A673 (cell line): ENCODE measurements around the gene KRTAP4-16. TPM values are rescaled to one million over a fixed set of nuclear protein-coding genes. Genes with fewer than 3 reads are reported as not detected.

Experiments used
- BruUV-seq: library from RNA; stranded (reverse); fragments of 400-500 nt; replicated peaks from 2 replicates; lab custom pipeline; 2021; lab: Mats Ljungman, UMichigan
- CTCF ChIA-PET: fragments of 300-600 bp; sonication (Branson Sonifier 250); formaldehyde crosslinking; loops from one replicate; lab custom pipeline; 2022; ENCODE audit warnings: antibody characterized with exemption; lab: Charles Lee
- POLR2A ChIA-PET: fragments of 300-600 bp; sonication (Branson Sonifier 250); formaldehyde crosslinking; loops from one replicate; lab custom pipeline; 2022; ENCODE audit warnings: antibody characterized with exemption; ENCODE audit not compliant: low non-redundant PET; lab: Charles Lee
- DNase-seq: peaks from one replicate; pipeline ENCODE4 v3.0.0-alpha.2; 2015; ENCODE audit warnings: low spot score
- H3K27ac ChIP-seq: fragments of 200-600 bp; sonication (generic); 2 replicates; pipeline ENCODE4 v1.5.1; 2016; ENCODE audit warnings: mixed run types, low read depth, mild to moderate bottlenecking, mixed read lengths, antibody characterized with exemption, low read length; ENCODE audit not compliant: poor library complexity, severe bottlenecking
- H3K27me3 ChIP-seq: fragments of 200-600 bp; sonication (generic); replicated peaks from 2 replicates; pipeline ENCODE4 v1.6.1; 2017; ENCODE audit warnings: mixed run types, low read depth, mild to moderate bottlenecking, mixed read lengths, antibody characterized with exemption, low read length; ENCODE audit not compliant: insufficient read depth, poor library complexity
- H3K36me3 ChIP-seq: fragments of 200-600 bp; sonication (generic); 2 replicates; pipeline ENCODE4 v1.6.1; 2016; ENCODE audit warnings: mixed run types, mild to moderate bottlenecking, mixed read lengths, antibody characterized with exemption, low read length; ENCODE audit not compliant: insufficient read depth, poor library complexity, severe bottlenecking
- H3K4me1 ChIP-seq: fragments of 200-600 bp; sonication (generic); 2 replicates; pipeline ENCODE4 v1.6.1; 2017; ENCODE audit warnings: mixed run types, mild to moderate bottlenecking, mixed read lengths, antibody characterized with exemption, low read length; ENCODE audit not compliant: insufficient read depth, poor library complexity, severe bottlenecking
- H3K4me3 ChIP-seq: fragments of 200-600 bp; sonication (generic); 2 replicates; pipeline ENCODE4 v1.5.1; 2016; ENCODE audit warnings: low read depth, mixed run types, mild to moderate bottlenecking, mixed read lengths, low read length; ENCODE audit not compliant: poor library complexity, severe bottlenecking
- H3K9me3 ChIP-seq: fragments of 200-600 bp; sonication (generic); 2 replicates; pipeline ENCODE4 v1.6.1; 2016; ENCODE audit warnings: mixed run types, low read depth, mild to moderate bottlenecking, mixed read lengths, antibody characterized with exemption, low read length; ENCODE audit not compliant: poor library complexity, severe bottlenecking
- EZH2 ChIP-seq: fragments of 200-600 bp; sonication (generic); IDR thresholded peaks from 2 replicates; pipeline ENCODE4 v1.6.1; 2017; ENCODE audit warnings: borderline replicate concordance, low read depth, mild to moderate bottlenecking, mixed read lengths, antibody characterized with exemption, low read length; ENCODE audit not compliant: poor library complexity, severe bottlenecking
- intact Hi-C: fragments of 100-400 bp; cut with micrococcal nuclease; formaldehyde crosslinking; loops from one replicate; pipeline ENCODE4 v1.10.0; 2022; ENCODE audit not compliant: unreplicated experiment
- total RNA-seq: library from RNA; stranded (reverse); gene quantifications from 2 replicates; pipeline ENCODE4 v1.2.3, GENCODE V29; 2021
- TF ChIP-seq, protein P1 (sequence below): fragments of 300-800, 200-600 bp; sonication (generic); conservative IDR thresholded peaks from 2 replicates; pipeline ENCODE4 v1.5.1; 2017; ENCODE audit warnings: low read depth, mild to moderate bottlenecking, antibody characterized with exemption, low read length, moderate library complexity, mixed read lengths

The KRTAP4-16 gene
- total RNA-seq, 1 experiment from 2014 or later: not detected

DNA sequence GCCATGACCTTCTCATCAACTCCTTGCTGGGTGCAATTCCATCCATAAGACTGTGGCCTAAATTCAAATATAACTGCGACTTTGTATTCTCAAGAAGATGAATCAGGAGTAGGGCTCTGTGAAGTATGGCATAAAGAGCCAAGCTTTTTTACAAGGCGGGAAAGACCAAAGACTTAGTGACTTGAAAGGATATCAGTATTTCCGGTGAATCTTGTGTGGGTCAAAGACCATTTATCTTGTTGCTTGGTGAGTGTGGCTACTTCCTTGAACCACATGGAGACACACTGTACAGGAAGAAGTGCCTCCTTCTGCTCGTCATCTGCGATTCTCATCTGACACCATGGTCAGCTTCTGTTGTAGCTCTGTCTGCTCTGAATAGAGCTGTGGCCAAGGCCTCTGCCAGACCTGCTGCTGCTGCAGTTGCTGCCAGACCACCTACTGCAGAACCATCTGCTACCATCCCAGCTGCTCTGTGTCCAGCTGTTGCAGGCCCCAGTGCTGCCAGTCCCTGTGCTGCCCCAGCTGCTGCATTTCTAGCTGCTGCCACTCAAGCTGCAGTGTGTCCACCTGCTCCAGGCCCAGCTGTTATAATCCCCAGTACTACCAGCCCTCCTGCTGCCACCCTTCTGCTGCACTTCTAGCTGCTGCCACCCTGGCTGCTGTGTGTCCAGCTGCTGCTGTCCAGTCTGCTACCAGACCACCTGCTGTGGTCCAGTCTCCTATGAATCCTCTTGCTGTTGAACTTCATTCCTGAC is 30.2 kb downstream of the KRTAP4-16 start:
- H3K27me3 ChIP-seq: no peaks in the 10 kb centered on the region
- intact Hi-C loops: no loop called here
- DNase-seq: no peak
- BruUV-seq: no TSS peak
- no peak overlapping the region for H3K27ac ChIP-seq
- no peaks in the 10 kb centered on the region for H3K36me3 ChIP-seq
- no peaks in the 10 kb centered on the region for H3K4me1 ChIP-seq
- POLR2A ChIA-PET: no interaction called here
- TF ChIP-seq EZH2: no peak
- TF ChIP-seq, protein P1, sequence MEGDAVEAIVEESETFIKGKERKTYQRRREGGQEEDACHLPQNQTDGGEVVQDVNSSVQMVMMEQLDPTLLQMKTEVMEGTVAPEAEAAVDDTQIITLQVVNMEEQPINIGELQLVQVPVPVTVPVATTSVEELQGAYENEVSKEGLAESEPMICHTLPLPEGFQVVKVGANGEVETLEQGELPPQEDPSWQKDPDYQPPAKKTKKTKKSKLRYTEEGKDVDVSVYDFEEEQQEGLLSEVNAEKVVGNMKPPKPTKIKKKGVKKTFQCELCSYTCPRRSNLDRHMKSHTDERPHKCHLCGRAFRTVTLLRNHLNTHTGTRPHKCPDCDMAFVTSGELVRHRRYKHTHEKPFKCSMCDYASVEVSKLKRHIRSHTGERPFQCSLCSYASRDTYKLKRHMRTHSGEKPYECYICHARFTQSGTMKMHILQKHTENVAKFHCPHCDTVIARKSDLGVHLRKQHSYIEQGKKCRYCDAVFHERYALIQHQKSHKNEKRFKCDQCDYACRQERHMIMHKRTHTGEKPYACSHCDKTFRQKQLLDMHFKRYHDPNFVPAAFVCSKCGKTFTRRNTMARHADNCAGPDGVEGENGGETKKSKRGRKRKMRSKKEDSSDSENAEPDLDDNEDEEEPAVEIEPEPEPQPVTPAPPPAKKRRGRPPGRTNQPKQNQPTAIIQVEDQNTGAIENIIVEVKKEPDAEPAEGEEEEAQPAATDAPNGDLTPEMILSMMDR: no peak
- no peak overlapping the region for H3K4me3 ChIP-seq
- no peaks in the 10 kb centered on the region for H3K9me3 ChIP-seq
- CTCF ChIA-PET: no interaction called here

DNA sequence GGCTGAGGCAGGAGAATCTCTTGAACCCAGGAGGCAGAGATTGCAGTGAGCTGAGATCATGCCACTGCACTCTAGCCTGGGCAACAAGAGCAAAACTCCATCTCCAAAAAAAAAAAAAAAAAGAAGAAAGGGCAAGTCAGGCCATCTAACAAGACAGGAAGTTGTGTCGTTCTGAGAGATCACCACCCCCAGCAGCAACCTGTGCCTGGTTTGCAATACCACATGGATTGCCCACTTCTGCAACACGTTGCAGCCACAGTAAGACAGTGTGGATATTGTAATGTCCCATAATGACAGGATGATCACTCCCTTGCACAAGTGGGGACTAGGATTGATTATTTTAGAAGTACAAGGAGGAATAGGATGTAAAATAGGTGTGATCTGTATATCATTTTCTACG is 33.0 kb downstream of the KRTAP4-16 start:
- no peaks in the 10 kb centered on the region for H3K4me1 ChIP-seq
- H3K36me3 ChIP-seq: no peaks in the 10 kb centered on the region
- no peaks in the 10 kb centered on the region for H3K9me3 ChIP-seq
- intact Hi-C loops: no loop called here
- no peak for TF ChIP-seq EZH2
- no peak for DNase-seq
- POLR2A ChIA-PET: no interaction called here
- CTCF ChIA-PET: no interaction called here
- H3K27ac ChIP-seq: no peak overlapping the region
- no peaks in the 10 kb centered on the region for H3K27me3 ChIP-seq
- H3K4me3 ChIP-seq: no peak overlapping the region
- BruUV-seq: no TSS peak

- ChIA-PET POLR2A (no interaction called here), CTCF (no interaction called here)
- DNase-seq: no peak
- BruUV-seq: no TSS peak
- H3K27ac ChIP-seq: no peak overlapping the region
- no peaks in the 10 kb centered on the region for H3K4me1 ChIP-seq
- TF ChIP-seq EZH2: no peak
- TF ChIP-seq, protein P1: no peak
- H3K27me3 ChIP-seq: no peaks in the 10 kb centered on the region
- intact Hi-C loops: no loop called here
- no peak overlapping the region for H3K4me3 ChIP-seq
- no peaks in the 10 kb centered on the region for H3K9me3 ChIP-seq
- H3K36me3 ChIP-seq: no peaks in the 10 kb centered on the region
These were observed 34.7 kb downstream of the KRTAP4-16 start for GRCh38 chr17:41067281-41067680.
